ENCODE data around the gene CLHC1.
"Not testable (repeated sequence)": the region's sequence is repeated elsewhere in the genome, so short reads cannot be mapped to it uniquely, and the experiment has no call there.

The CLHC1 gene

DNA sequence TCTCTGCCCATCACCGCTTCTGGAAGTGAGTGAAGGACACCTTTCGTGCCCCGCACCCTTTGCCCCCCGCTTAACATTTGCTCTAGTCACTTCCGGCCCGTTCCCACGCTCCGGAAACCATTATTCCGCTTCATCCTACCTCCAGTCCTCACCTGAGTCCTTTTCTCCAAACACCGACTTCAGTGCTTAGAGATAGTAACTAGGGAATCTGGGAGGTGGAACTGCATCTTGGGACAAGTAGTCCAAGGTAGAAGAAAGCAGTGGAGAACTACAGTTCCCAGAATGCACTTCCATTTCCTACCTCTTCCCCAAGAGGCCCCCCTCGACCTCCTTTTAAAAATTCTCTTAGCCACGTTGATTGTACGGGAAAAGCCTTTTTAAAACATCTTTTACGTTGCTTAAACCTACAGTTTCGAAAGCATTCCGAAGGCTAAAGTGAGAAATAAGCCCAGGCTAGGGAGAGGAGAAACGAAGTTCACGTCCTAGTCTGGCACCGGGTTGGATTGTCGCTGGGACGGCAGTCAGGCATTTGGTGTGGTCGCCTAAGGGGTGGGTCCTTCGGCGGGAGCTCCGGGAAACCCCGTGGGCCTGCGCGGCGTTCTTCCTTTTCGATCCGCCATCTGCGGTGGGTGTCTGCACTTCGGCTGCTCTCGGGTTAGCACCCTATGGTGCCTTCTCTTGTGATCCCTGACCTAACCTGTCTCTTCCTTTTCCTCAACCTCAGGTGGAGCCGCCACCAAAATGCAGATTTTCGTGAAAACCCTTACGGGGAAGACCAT, at the start of gene CLHC1, which contains the start of gene RPS27A:
Gene CLHC1 (minus strand): TSS at position 210 of the 779 bp plus-strand sequence. CDS start 9,882 bp downstream, outside the sequence.
Gene RPS27A (plus strand): TSS at position 605 of the 779 bp plus-strand sequence. CDS start 137 bp downstream, at position 742.
- Mint-ChIP-seq H3K9me3 (ENCODE audit: low read depth) (peaks cover 7% of the 10 kb centered on the region), H3K4me3 (peak within 1 kb of the TSS; percentile 97), H3K27me3 (no peaks in the 10 kb centered on the region), H3K36me3 (peaks cover 38% of the 10 kb centered on the region), H3K27ac (peak within 1 kb of the TSS; percentile 96), H3K4me1 (ENCODE audit: low read depth) (peaks cover 61% of the 10 kb centered on the region)

DNA sequence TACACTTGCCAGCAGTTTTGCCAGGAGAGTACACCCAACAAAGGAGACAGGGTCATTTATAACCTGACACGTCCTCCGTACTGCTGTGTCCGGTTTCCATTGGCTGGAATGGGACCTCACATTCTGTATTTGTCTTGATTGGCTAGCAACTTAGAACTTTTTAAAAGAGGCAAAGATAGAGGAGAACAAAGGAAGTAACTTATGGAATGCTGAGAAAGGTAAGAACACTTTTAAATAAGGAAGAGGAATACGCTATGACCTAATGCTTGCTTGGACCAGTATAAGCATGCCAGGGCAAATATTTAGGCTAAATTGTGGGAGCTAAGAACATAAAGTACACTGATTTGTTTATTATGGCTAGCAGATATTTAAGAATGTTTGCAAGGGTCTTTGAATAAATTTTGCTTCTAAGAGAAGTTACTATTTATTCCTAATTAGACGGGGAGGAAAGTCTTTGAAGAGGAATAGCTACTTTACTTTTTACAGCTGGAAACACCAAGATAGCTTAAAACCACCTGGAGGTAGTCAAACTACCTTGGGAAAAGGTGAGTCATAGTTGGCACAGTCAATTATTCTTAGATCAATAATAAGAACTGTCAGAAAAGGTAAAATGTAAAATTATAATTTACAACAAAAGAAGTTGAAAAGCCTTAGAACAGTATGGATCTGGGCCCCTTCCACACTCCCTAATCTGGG, 48.9 kb upstream of the CLHC1 start:
- peak overlapping the region; percentile 80 for H3K27ac Mint-ChIP-seq
- H3K9me3 Mint-ChIP-seq (ENCODE audit: low read depth); H3K27me3 Mint-ChIP-seq; H3K36me3 Mint-ChIP-seq: not testable (repeated sequence)
- H3K4me1 Mint-ChIP-seq (ENCODE audit: low read depth) = peaks cover 27% of the 10 kb centered on the region
- peak overlapping the region; percentile 62 for H3K4me3 Mint-ChIP-seq

DNA sequence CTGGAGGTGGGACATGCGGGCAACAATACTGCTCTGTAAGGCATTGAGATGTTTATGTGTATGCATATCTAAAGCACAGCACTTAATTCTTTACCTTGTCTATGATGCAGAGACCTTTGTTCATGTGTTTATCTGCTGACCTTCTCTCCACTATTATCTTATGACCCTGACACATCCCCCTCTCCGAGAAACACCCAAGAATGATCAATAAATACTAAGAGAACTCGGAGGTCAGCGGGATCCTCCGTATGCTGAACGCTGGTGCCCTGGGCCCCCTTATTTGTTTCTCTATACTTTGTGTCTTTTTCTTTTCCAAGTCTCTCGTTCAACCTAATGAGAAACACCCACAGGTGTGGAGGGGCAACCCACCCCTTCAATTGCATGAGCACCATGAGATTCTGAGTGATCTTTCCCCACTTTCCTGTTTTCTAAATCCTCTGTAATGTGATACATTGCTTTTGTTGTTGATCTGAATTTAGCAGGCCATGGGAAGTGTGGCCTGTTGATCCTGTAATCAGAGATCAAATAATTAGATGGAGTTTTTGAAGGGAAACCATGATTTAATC, 47.8 kb upstream of the CLHC1 start:
- H3K36me3 Mint-ChIP-seq; H3K27me3 Mint-ChIP-seq; H3K9me3 Mint-ChIP-seq (ENCODE audit: low read depth); H3K4me3 Mint-ChIP-seq; H3K27ac Mint-ChIP-seq: not testable (repeated sequence)
- peaks cover 26% of the 10 kb centered on the region for H3K4me1 Mint-ChIP-seq (ENCODE audit: low read depth)

DNA sequence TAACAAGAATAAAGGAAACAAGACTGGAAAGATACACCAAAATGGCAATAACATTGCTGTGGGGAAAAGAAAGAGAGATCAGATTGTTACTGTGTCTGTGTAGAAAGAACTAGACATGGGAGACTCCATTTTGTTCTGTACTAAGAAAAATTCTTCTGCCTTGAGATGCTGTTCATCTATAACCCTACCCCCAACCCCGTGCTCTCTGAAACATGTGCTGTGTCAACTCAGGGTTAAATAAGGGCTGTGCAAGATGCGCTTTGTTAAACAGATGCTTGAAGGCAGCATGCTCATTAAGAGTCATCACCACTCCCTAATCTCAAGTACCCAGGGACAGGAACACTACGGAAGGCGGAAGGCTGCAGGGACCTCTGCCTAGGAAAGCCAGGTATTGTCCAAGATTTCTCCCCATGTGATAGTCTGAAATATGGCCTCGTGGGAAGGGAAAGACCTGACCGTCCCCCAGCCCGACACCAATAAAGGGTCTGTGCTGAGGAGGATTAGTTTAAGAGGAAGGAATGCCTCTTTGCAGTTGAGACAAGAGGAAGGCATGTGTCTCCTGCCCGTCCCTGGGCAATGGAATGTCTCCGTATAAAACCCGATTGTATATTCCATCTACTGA, 47.2 kb upstream of the CLHC1 start:
- not testable (repeated sequence) for H3K4me3 Mint-ChIP-seq; H3K9me3 Mint-ChIP-seq (ENCODE audit: low read depth); H3K36me3 Mint-ChIP-seq; H3K27me3 Mint-ChIP-seq; H3K27ac Mint-ChIP-seq
- peaks cover 24% of the 10 kb centered on the region for H3K4me1 Mint-ChIP-seq (ENCODE audit: low read depth)

DNA sequence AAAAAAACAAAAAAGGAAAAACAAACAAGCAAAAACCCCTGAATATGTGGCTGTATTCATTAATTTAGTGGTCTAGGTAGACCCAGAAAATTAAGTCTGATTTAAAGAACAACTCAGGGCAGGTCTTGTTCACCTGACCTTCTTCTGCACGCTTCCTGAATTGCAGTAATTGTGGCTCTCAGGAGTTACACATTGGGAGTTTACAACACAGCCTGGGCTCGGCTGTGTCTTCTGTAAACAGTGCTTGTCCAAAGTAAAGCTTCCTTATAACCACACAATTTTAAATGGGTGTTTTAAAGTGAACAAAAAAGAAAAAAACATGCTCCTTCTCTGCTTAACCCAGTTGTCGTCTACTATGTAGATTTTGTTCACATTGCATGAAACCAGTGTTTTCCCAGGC, 45.2 kb upstream of the CLHC1 start:
- H3K4me1 Mint-ChIP-seq (ENCODE audit: low read depth) = peaks cover 10% of the 10 kb centered on the region
- no peaks in the 10 kb centered on the region for H3K36me3 Mint-ChIP-seq
- H3K9me3 Mint-ChIP-seq (ENCODE audit: low read depth) = no peaks in the 10 kb centered on the region
- H3K4me3 Mint-ChIP-seq = no peak overlapping the region
- H3K27me3 Mint-ChIP-seq = peaks cover 2% of the 10 kb centered on the region
- no peak overlapping the region for H3K27ac Mint-ChIP-seq

DNA sequence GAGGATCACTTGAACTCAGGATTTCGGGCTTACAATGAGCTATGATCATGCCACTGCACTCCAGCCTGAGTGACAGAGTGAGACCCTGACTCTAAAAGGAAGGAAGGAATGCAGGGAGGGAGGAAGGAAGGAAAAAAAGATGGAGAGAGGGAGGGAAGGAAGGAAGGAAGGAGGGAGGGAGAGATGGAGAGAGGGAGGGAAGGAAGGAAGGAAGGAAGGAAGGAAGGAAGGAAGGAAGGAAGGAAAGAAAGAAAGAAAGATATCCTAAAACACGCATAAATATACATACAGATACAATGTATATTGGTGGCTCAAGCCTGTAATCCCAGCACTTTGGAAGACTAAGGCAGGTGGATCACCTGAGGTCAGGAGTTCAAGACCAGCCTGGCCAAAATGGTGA, 42.3 kb upstream of the CLHC1 start:
- H3K27ac Mint-ChIP-seq; H3K9me3 Mint-ChIP-seq (ENCODE audit: low read depth); H3K4me3 Mint-ChIP-seq; H3K36me3 Mint-ChIP-seq; H3K27me3 Mint-ChIP-seq: not testable (repeated sequence)
- H3K4me1 Mint-ChIP-seq (ENCODE audit: low read depth) = peaks cover 13% of the 10 kb centered on the region

DNA sequence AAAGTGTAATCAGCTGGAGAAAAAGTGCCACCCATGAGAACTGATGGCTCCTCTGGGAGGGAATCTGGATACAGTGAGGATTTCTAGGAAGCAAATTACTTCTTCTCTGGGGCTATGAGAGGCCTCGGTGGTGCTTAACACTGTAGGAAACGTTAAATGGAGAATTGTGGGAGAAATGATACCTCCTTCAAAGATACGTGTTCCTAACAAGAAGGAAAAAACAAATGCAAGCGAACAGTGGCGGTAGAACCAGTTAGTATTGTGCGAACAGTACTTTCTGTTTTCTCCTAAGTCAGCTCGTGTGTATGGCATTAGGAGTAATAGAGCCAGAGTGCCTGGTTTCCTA, 37.5 kb upstream of the CLHC1 start:
- Mint-ChIP-seq H3K4me1 (ENCODE audit: low read depth) (peaks cover 22% of the 10 kb centered on the region), H3K27me3 (peaks cover 2% of the 10 kb centered on the region), H3K4me3 (peak overlapping the region; percentile 98), H3K36me3 (no peaks in the 10 kb centered on the region), H3K27ac (peak overlapping the region; percentile 94), H3K9me3 (ENCODE audit: low read depth) (no peaks in the 10 kb centered on the region)

DNA sequence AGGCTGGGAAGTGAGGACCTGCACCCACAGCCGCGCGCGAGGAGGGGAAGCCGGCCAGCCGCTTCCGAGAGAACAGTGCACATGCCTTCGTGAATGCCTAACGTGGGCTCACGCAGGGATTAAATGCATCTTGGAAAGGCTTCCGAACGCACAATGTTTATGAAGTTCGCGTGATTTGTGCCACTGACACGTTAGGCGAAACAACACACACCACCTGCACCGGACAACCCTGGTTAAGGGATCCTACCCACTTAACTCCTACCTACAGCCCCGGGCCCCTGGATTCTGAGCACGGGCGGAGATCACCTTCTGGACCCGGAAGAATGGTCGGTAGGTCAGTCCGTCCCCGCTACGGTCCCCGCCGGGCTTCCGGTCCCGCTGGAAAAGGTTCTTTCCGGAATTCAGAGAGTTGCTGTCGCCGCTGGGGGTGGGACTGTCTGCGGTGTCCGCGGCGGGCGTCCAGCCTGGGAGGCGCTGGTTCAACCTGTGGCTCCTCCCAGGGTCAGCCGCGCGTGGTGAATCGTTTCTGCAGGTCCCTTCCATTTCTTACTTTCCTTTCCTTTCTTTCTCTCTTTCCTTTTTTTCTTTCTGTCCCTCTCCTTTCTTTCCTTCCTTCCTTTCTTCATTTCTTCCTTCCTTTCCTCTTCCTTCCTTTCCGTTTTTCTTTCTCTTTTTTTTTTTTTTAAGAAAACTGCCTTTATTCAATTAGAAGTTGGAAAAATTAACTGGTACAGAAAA, 37.0 kb upstream of the CLHC1 start, which contains the start of gene MTIF2:
Gene MTIF2 (minus strand): TSS at position 325 of the 738 bp plus-strand sequence. CDS start 5,373 bp downstream, outside the sequence.
- H3K36me3 Mint-ChIP-seq = peaks cover 4% of the 10 kb centered on the region
- H3K4me3 Mint-ChIP-seq = peak within 1 kb of the TSS; percentile 98
- peak within 1 kb of the TSS; percentile 94 for H3K27ac Mint-ChIP-seq
- H3K27me3 Mint-ChIP-seq = peaks cover 2% of the 10 kb centered on the region
- H3K4me1 Mint-ChIP-seq (ENCODE audit: low read depth) = peaks cover 22% of the 10 kb centered on the region
- H3K9me3 Mint-ChIP-seq (ENCODE audit: low read depth) = no peaks in the 10 kb centered on the region

DNA sequence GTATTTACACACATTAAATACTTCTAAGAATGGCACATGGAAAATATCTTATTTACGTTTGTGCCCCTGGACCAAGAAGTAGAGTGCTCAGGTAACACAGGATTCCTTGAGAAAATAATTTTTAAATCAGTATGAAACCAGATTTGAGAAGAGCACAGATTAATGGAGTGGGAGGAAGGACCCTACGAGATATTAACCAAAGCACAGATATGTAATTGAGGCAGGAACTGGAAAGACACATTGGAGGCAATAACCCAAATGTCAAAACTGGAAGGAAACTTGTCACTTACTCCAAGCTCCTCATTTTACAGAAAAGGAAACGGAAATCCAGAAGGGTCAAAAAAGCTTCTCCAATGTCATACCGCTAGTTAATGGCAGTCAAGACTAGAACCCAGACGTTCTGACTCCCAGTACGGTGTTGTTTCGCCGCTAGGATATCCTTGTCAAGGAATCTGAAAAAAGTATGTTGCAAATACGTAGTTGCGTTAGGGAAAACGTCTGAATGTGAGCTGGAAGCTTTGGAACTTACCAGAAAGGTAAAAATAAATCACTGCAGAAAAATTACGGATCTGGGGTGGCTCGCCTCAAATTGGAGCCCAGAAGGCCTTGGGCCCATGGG, 36.3 kb upstream of the CLHC1 start:
- H3K4me1 Mint-ChIP-seq (ENCODE audit: low read depth) = peaks cover 22% of the 10 kb centered on the region
- H3K4me3 Mint-ChIP-seq = peak overlapping the region; percentile 98
- H3K9me3 Mint-ChIP-seq (ENCODE audit: low read depth) = no peaks in the 10 kb centered on the region
- peak overlapping the region; percentile 94 for H3K27ac Mint-ChIP-seq
- H3K36me3 Mint-ChIP-seq = peaks cover 4% of the 10 kb centered on the region
- peaks cover 2% of the 10 kb centered on the region for H3K27me3 Mint-ChIP-seq

DNA sequence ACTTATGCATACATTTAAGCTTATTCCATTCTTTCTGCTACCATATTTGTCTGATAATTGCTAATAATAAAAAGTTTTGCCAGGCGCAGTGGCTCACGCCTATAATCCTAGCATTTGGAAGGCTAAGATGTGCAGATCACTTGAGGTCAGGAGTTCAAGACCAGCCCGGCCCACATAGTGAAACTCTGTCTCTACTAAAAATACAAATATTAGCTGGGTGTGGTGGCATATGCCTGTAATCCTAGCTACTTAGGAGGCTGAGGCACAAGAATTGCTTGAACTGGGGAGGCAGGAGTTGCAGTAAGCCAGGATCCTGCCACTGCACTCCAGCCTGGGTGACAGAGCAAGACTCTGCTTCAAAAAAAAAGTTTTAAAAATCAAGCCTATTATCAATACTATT, 27.5 kb upstream of the CLHC1 start:
- H3K27ac Mint-ChIP-seq; H3K4me3 Mint-ChIP-seq; H3K36me3 Mint-ChIP-seq; H3K27me3 Mint-ChIP-seq; H3K4me1 Mint-ChIP-seq (ENCODE audit: low read depth); H3K9me3 Mint-ChIP-seq (ENCODE audit: low read depth): not testable (repeated sequence)

DNA sequence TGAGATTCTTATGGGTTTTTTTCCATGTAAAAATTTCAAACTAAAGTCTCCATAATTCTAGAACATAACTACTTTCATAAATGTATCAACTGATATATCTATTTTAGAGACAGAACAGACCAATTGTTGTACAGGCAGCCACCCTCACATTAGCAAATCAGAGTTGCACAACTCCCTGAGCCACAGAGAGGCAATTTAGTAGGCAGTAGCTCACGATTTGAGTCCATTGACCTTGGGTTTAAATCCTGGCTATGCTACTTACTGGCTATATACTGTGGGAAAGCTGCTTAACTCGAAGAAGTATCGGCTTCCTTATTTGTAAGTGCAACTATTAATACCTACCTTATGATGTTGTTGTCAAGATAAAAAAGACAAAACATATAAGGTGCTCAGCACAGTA, 20.7 kb upstream of the CLHC1 start:
- H3K4me1 Mint-ChIP-seq (ENCODE audit: low read depth) = no peaks in the 10 kb centered on the region
- H3K36me3 Mint-ChIP-seq = peaks cover 7% of the 10 kb centered on the region
- H3K27ac Mint-ChIP-seq = no peak overlapping the region
- H3K27me3 Mint-ChIP-seq = no peaks in the 10 kb centered on the region
- H3K9me3 Mint-ChIP-seq (ENCODE audit: low read depth) = no peaks in the 10 kb centered on the region
- no peak overlapping the region for H3K4me3 Mint-ChIP-seq

DNA sequence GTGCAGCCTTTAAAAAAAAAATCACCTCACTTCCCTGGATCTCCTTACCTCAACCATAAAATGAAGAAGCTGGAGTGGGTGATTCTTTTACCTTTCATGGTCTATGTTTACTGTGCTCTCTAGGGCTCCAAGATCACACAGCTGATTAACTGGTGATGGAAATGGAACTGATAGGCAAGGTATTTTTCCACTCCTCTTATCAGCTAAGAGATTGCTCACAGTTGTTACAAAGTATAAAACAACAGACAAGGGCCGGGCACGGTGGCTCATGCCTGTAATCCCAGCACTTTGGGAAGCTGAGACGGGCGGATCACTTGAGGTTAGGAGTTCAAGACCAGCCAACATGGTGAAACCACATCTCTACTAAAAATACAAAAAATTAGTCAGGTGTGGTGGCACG, 14.9 kb upstream of the CLHC1 start:
- no peaks in the 10 kb centered on the region for H3K27me3 Mint-ChIP-seq
- H3K9me3 Mint-ChIP-seq (ENCODE audit: low read depth) = no peaks in the 10 kb centered on the region
- H3K4me1 Mint-ChIP-seq (ENCODE audit: low read depth) = no peaks in the 10 kb centered on the region
- H3K27ac Mint-ChIP-seq = no peak overlapping the region
- H3K4me3 Mint-ChIP-seq = no peak overlapping the region
- peaks cover 9% of the 10 kb centered on the region for H3K36me3 Mint-ChIP-seq

DNA sequence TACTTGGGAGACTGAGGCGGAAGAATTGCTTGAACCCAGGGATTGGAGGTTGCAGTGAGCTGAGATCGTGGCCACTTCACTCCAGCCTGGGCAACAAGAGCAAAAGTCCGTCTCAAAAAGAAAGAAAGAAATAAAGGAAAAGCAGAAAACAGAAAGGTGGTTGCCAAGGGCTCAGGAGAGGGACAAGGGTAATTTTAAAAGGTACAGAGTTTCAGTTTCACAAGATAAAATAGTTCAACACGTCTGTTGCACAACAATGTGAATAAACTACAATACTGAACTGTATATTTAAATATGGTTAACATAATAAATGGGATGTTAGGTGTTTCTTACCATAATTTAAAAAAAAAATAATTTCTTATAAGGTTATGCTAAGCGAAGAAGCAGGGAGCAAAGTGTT, 13.3 kb upstream of the CLHC1 start:
- Mint-ChIP-seq H3K9me3 (ENCODE audit: low read depth) (no peaks in the 10 kb centered on the region), H3K4me3 (no peak overlapping the region), H3K27me3 (no peaks in the 10 kb centered on the region), H3K27ac (no peak overlapping the region), H3K36me3 (peaks cover 8% of the 10 kb centered on the region), H3K4me1 (ENCODE audit: low read depth) (no peaks in the 10 kb centered on the region)

DNA sequence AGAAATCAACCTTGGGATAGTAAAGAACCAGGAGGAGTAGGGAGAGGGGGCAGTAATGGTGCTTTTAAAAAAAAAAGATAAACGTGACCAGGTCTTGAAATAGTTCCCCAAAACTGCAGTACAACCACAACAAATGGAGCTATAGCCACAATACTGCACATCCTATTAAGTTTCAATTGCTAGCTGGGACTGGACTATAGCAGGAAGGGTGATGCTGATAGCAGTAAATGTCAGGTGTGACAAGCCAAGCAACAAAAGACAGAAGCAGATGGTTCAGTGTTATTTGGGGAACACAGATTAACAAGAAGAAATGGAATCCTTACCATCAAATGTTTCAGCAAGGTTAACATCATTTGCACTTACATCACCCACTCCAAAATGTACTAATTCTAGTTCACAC, 10.5 kb upstream of the CLHC1 start:
- Mint-ChIP-seq H3K27me3 (no peaks in the 10 kb centered on the region), H3K9me3 (ENCODE audit: low read depth) (no peaks in the 10 kb centered on the region), H3K36me3 (peaks cover 11% of the 10 kb centered on the region), H3K4me1 (ENCODE audit: low read depth) (peaks cover 5% of the 10 kb centered on the region), H3K27ac (no peak overlapping the region), H3K4me3 (no peak overlapping the region)

Measured in activated naive CD8-positive, alpha-beta T cell (primary cell).